ENCODE results near the gene FIZ1. TPM values are rescaled to one million over a fixed set of nuclear protein-coding genes. Genes with fewer than 3 reads are reported as not detected.
A peak's percentile ranks its signal among the peaks of the same experiment; 100 is the strongest.

FIZ1 gene
- total RNA-seq, 1 donor from 2014 or later: 19.1 TPM

GRCh38 chr19:55603115-55603514, 3.8 kb upstream of the FIZ1 start:
- H3K4me3 Mint-ChIP-seq (ENCODE audit: unreplicated experiment): peak overlapping the region; percentile 6
- H3K9me3 Mint-ChIP-seq (ENCODE audit: unreplicated experiment): no peaks in the 10 kb centered on the region
- H3K27ac Mint-ChIP-seq (ENCODE audit: unreplicated experiment): peak overlapping the region; percentile 69
- H3K4me1 Mint-ChIP-seq (ENCODE audit: unreplicated experiment): peaks cover 45% of the 10 kb centered on the region
- DNase-seq (ENCODE audit: extremely low spot score, unreplicated experiment): no peak
- peaks cover 4% of the 10 kb centered on the region for H3K36me3 Mint-ChIP-seq (ENCODE audit: unreplicated experiment)
- no peaks in the 10 kb centered on the region for H3K27me3 Mint-ChIP-seq (ENCODE audit: unreplicated experiment)
- TF ChIP-seq CTCF (IDR thresholded peaks at IDR 0.05): no peak

DNA sequence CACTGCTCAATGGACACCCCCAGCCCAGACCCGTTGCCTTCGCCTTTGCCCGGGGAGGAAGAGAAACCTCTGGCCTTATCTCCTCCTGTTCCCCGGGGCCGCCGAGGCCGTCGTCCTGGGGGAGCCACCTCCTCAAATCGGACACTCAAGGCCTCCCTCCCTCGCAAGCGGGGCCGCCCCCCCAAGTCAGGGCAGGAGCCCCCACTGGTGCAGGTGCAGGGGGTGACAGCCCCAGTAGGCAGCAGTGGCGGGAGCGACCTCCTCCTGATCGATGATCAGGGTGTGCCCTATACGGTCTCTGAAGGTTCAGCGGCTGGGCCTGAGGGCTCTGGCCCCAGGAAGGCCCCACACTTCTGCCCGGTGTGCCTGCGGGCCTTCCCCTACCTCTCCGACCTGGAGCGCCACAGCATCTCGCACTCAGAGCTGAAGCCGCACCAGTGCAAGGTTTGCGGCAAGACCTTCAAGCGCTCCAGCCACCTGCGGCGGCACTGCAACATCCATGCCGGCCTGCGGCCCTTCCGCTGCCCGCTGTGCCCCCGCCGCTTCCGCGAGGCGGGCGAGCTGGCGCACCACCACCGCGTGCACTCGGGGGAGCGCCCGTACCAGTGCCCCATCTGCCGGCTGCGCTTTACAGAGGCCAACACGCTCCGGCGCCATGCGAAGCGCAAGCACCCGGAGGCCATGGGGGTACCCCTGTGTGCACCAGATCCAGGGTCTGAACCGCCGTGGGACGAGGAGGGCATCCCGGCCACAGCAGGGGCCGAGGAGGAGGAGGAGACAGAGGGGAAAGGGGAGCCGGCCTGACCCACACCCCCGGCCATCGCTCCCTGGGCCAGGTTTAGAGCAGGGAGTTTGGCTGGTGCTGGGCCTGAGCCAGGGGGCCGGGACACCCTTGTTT, 3.0 kb upstream of the FIZ1 start:
- no peak overlapping the region for H3K4me3 Mint-ChIP-seq (ENCODE audit: unreplicated experiment)
- no peak for TF ChIP-seq CTCF (IDR thresholded peaks at IDR 0.05)
- no peak overlapping the region for H3K27ac Mint-ChIP-seq (ENCODE audit: unreplicated experiment)
- peaks cover 4% of the 10 kb centered on the region for H3K36me3 Mint-ChIP-seq (ENCODE audit: unreplicated experiment)
- no peak for DNase-seq (ENCODE audit: extremely low spot score, unreplicated experiment)
- no peaks in the 10 kb centered on the region for H3K27me3 Mint-ChIP-seq (ENCODE audit: unreplicated experiment)
- peaks cover 37% of the 10 kb centered on the region for H3K4me1 Mint-ChIP-seq (ENCODE audit: unreplicated experiment)
- H3K9me3 Mint-ChIP-seq (ENCODE audit: unreplicated experiment): no peaks in the 10 kb centered on the region

GRCh38 chr19:55601084-55601483, 1.8 kb upstream of the FIZ1 start:
- peaks cover 25% of the 10 kb centered on the region for H3K4me1 Mint-ChIP-seq (ENCODE audit: unreplicated experiment)
- H3K4me3 Mint-ChIP-seq (ENCODE audit: unreplicated experiment): peak overlapping the region; percentile 70
- H3K9me3 Mint-ChIP-seq (ENCODE audit: unreplicated experiment): no peaks in the 10 kb centered on the region
- H3K36me3 Mint-ChIP-seq (ENCODE audit: unreplicated experiment): peaks cover 12% of the 10 kb centered on the region
- DNase-seq (ENCODE audit: extremely low spot score, unreplicated experiment): no peak
- peak overlapping the region; percentile 78 for H3K27ac Mint-ChIP-seq (ENCODE audit: unreplicated experiment)
- TF ChIP-seq CTCF (IDR thresholded peaks at IDR 0.05): no peak
- H3K27me3 Mint-ChIP-seq (ENCODE audit: unreplicated experiment): no peaks in the 10 kb centered on the region

- no peak for DNase-seq (ENCODE audit: extremely low spot score, unreplicated experiment)
- no peaks in the 10 kb centered on the region for H3K9me3 Mint-ChIP-seq (ENCODE audit: unreplicated experiment)
- peak overlapping the region; percentile 70 for H3K4me3 Mint-ChIP-seq (ENCODE audit: unreplicated experiment)
- no peak for TF ChIP-seq CTCF (IDR thresholded peaks at IDR 0.05)
- H3K36me3 Mint-ChIP-seq (ENCODE audit: unreplicated experiment): peaks cover 17% of the 10 kb centered on the region
- peak overlapping the region; percentile 78 for H3K27ac Mint-ChIP-seq (ENCODE audit: unreplicated experiment)
- H3K27me3 Mint-ChIP-seq (ENCODE audit: unreplicated experiment): no peaks in the 10 kb centered on the region
- H3K4me1 Mint-ChIP-seq (ENCODE audit: unreplicated experiment): peaks cover 25% of the 10 kb centered on the region
These were observed 1.3 kb upstream of the FIZ1 start for GRCh38 chr19:55600662-55601028.

DNA sequence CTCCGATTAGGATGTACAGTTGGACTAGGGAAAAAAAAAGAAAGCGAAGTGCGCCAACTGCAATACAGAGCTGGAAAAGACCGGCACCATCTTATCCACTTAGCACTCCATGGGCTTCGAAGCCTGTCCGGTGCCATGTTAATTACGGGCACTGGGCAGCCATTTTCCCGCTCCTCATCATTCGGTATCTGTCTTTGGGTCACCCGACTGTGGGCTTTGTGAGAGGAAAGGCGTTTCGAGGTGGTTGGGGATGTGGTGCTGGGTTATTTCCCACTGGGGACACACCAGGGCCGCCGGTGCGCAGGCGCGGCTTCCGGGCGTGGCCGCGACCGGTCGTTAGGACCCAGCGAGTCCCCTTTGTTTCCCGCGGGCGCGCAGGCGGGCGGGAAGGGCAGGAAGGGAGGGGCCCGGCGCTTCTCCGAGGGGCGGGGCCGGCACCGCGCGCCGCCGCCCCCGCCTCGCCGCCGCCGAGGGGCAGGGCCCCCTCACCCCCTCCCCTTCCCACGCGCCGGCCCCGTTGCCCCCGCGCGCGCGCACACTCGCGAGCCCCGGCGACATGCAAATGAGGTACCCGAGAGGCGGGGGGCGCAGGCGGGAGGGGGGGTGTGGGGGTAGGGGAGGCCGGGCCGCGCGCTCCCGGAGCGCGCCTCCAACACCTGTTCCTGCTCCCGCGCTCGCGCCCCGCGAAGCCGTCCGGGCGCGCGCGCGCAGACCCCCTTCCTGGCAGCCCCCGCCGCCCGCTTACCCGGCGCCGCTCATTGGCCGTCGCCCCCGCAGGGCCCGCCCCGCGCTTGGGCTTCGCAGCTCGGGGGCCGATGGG, 735 bp upstream of the FIZ1 start, which contains the start of gene ZNF524:
TSS of gene ZNF524 (plus strand) at position 447 of the 820 bp plus-strand sequence. CDS start 1,825 bp downstream, outside the sequence.
- Mint-ChIP-seq H3K4me1 (ENCODE audit: unreplicated experiment) (peaks cover 25% of the 10 kb centered on the region), H3K27ac (ENCODE audit: unreplicated experiment) (peak within 1 kb of the TSS; percentile 100), H3K27me3 (ENCODE audit: unreplicated experiment) (no peaks in the 10 kb centered on the region), H3K9me3 (ENCODE audit: unreplicated experiment) (no peaks in the 10 kb centered on the region), H3K4me3 (ENCODE audit: unreplicated experiment) (peak within 1 kb of the TSS; percentile 96), H3K36me3 (ENCODE audit: unreplicated experiment) (peaks cover 22% of the 10 kb centered on the region)
- TF ChIP-seq CTCF (IDR thresholded peaks at IDR 0.05): no peak
- peak; percentile 95 for DNase-seq (ENCODE audit: extremely low spot score, unreplicated experiment)
